HepG2 (cell line): ENCODE results near the gene TMED6. TPM values are rescaled to one million over a fixed set of nuclear protein-coding genes. Genes with fewer than 3 reads are reported as not detected.
A peak's percentile ranks its signal among the peaks of the same experiment; 100 is the strongest.

Experiments used
- BRF2 ChIP-seq: sonication (generic); formaldehyde crosslinking; IDR thresholded peaks from 2 replicates; pipeline ENCODE4 v1.8.1; 2022; ENCODE audit warnings: mild to moderate bottlenecking, missing genetic modification reagents
- CC2D1A ChIP-seq: sonication (generic); formaldehyde crosslinking; IDR thresholded peaks from 2 replicates; pipeline ENCODE4 v1.8.1; 2023; ENCODE audit warnings: mild to moderate bottlenecking, missing genetic modification reagents
- DBP ChIP-seq: sonication (generic); formaldehyde crosslinking; IDR thresholded peaks from 2 replicates; pipeline ENCODE4 v1.4.0; 2020; ENCODE audit warnings: missing genetic modification reagents; ENCODE audit errors: not compliant biosample characterization
- FOXP4 ChIP-seq: sonication (generic); formaldehyde crosslinking; IDR thresholded peaks from 2 replicates; pipeline ENCODE4 v1.4.0; 2020; ENCODE audit warnings: missing genetic modification reagents
- HNF4G ChIP-seq, 2 experiments: sonication (generic) in 1 of 2; formaldehyde crosslinking in 1 of 2; IDR thresholded peaks; 2 replicates each; pipeline versions ENCODE4 v1.4.0 to v1.6.1; 2011 to 2020; ENCODE audit warnings: borderline replicate concordance in 2 of 2, low read depth in 2 of 2, mild to moderate bottlenecking in 2 of 2, low read length in 1 of 2, missing genetic modification reagents in 1 of 2, moderate library complexity in 1 of 2
- MYC ChIP-seq: sonication (generic); formaldehyde crosslinking; IDR thresholded peaks from 2 replicates; pipeline ENCODE4 v1.9.0; 2021; ENCODE audit warnings: missing genetic modification reagents, borderline replicate concordance
- NKX3-1 ChIP-seq: sonication (generic); formaldehyde crosslinking; IDR thresholded peaks from 2 replicates; pipeline ENCODE4 v1.5.0; 2020; ENCODE audit warnings: missing genetic modification reagents
- PBX2 ChIP-seq: IDR thresholded peaks from 2 replicates; pipeline ENCODE4 v1.6.1; 2016; ENCODE audit warnings: control low read depth
- RARG ChIP-seq: sonication (generic); formaldehyde crosslinking; IDR thresholded peaks from 2 replicates; pipeline ENCODE4 v1.4.0; 2020; ENCODE audit warnings: low read depth, mild to moderate bottlenecking, missing genetic modification reagents
- SUZ12 ChIP-seq: fragments of 150-350 bp; IDR thresholded peaks from 2 replicates; pipeline ENCODE4 v1.6.1; 2014; ENCODE audit warnings: low read depth, low read length
- TBP ChIP-seq: sonication (generic); formaldehyde crosslinking; IDR thresholded peaks from 2 replicates; pipeline ENCODE4 v1.5.0; 2020; ENCODE audit warnings: missing genetic modification reagents
- YY1 ChIP-seq: IDR thresholded peaks from 2 replicates; pipeline ENCODE4 v1.6.1; 2011; ENCODE audit warnings: low read length, low read depth, moderate library complexity, mild to moderate bottlenecking; ENCODE audit not compliant: insufficient read depth, insufficient replicate concordance
- ZGPAT ChIP-seq: IDR thresholded peaks from 2 replicates; pipeline ENCODE4 v1.6.1; 2016; ENCODE audit warnings: mild to moderate bottlenecking
- ZKSCAN1 ChIP-seq: fragments of 150-350 bp; IDR thresholded peaks from 2 replicates; pipeline ENCODE4 v1.6.1; 2014; ENCODE audit warnings: low read length
- ZNF121 ChIP-seq: sonication (generic); formaldehyde crosslinking; IDR thresholded peaks from 2 replicates; pipeline ENCODE4 v1.5.0; 2020; ENCODE audit warnings: mild to moderate bottlenecking, missing genetic modification reagents
- ZNF33A ChIP-seq: sonication (generic); formaldehyde crosslinking; IDR thresholded peaks from 2 replicates; pipeline ENCODE4 v1.5.1; 2020; ENCODE audit warnings: missing genetic modification reagents, mild to moderate bottlenecking, moderate library complexity, borderline replicate concordance
- ZNF34 ChIP-seq: sonication (generic); formaldehyde crosslinking; IDR thresholded peaks from 2 replicates; pipeline ENCODE4 v1.4.0; 2020; ENCODE audit warnings: mild to moderate bottlenecking, missing genetic modification reagents, borderline replicate concordance
- ZNF773 ChIP-seq: sonication (generic); formaldehyde crosslinking; IDR thresholded peaks from 2 replicates; pipeline ENCODE4 v1.4.0; 2020; ENCODE audit warnings: missing genetic modification reagents, borderline replicate concordance
- ZNF891 ChIP-seq: sonication (generic); formaldehyde crosslinking; IDR thresholded peaks from 2 replicates; pipeline ENCODE4 v1.5.0; 2020; ENCODE audit warnings: mild to moderate bottlenecking, missing genetic modification reagents
- polyA plus RNA-seq, 8 experiments: library from polyadenylated mRNA; depleted of rRNA in 3 of 8; stranded (reverse) in 7 of 8; unstranded in 1 of 8; fragments of >200 nt; fragmentation: Illumina TruSeq in 4 of 8; extraction: Trizol in 4 of 8; gene quantifications; 2 replicates each; pipeline versions ENCODE4 v1.2.1 to v1.2.3, GENCODE V29; 2011 to 2016; ENCODE audit warnings: low read depth in 4 of 8, missing spikeins in 1 of 8, mixed read lengths in 1 of 8; ENCODE audit not compliant: insufficient read depth in 1 of 8
- total RNA-seq, 5 experiments: library from RNA; depleted of rRNA; stranded (reverse); fragments of >200 nt; fragmentation: Illumina TruSeq; extraction: Trizol; gene quantifications; 2 replicates each; pipeline ENCODE4 v1.2.3, GENCODE V29; 2016; ENCODE audit warnings: low read depth in 1 of 5

The TMED6 gene
- total and polyA plus RNA-seq, 2 of the 13 experiments (the other 11 are each of a cell fraction or from before 2014, with no cell fraction given) = 9.8 to 14.4 TPM

GRCh38 chr16:69339289-69340094 lies 12.1 kb downstream of the TMED6 start, which contains the start of the genes COG8 and NIP7 (continued):
- peak; percentile 95; the same call in 1 of the 2 replicates for TF ChIP-seq ZNF33A (CRISPR knock-in tag)
- no peak for TF ChIP-seq SUZ12
- TF ChIP-seq HNF4G (IDR thresholded peaks at IDR 0.05; ENCODE audit: borderline replicate concordance, low read depth, low read length) = no peak
- 0 out of 2 replicates have a peak, but pooled peaks have one; percentile 18 for TF ChIP-seq HNF4G (CRISPR knock-in tag; IDR thresholded peaks at IDR 0.05; ENCODE audit: borderline replicate concordance, low read depth)
- peak; percentile 90 for TF ChIP-seq DBP (CRISPR knock-in tag)
- TF ChIP-seq ZNF121 (CRISPR knock-in tag) = peak; percentile 45; the same call in 1 of the 2 replicates
- peak; percentile 95 for TF ChIP-seq MYC (CRISPR knock-in tag)
- TF ChIP-seq YY1 = peak; percentile 97
- 0 out of 2 replicates have a peak, but pooled peaks have one; percentile 16 for TF ChIP-seq ZNF773
- peak; percentile 95 for TF ChIP-seq NKX3-1 (CRISPR knock-in tag)
- no peak for TF ChIP-seq RARG
- TF ChIP-seq PBX2 (CRISPR knock-in tag) = peak; percentile 45; the same call in 1 of the 2 replicates
- TF ChIP-seq CC2D1A = no peak
- peak; percentile 87 for TF ChIP-seq ZGPAT
- TF ChIP-seq TBP = 0 out of 2 replicates have a peak, but pooled peaks have one; percentile 30
- no peak for TF ChIP-seq BRF2
- TF ChIP-seq ZNF891 (CRISPR knock-in tag) = peak; percentile 91
- TF ChIP-seq ZNF34 (CRISPR knock-in tag) = no peak
- peak; percentile 62; the same call in 1 of the 2 replicates for TF ChIP-seq ZKSCAN1
- peak; percentile 81 for TF ChIP-seq FOXP4 (CRISPR knock-in tag)
